Trophoblast cell (in vitro differentiated cells and primary cell): ENCODE results near the gene SRC.
A peak's percentile ranks its signal among the peaks of the same experiment; 100 is the strongest.

Experiments
- DNase-seq, 2 donors: peaks; one replicate each; pipeline ENCODE4 v3.0.0-alpha.2; 2016
- H2AFZ ChIP-seq: 2 replicates; pipeline ENCODE4 v1.6.1; 2013; ENCODE audit warnings: low read length, moderate library complexity, mild to moderate bottlenecking; ENCODE audit not compliant: insufficient read depth, poor library complexity
- H2AK5ac ChIP-seq: 2 replicates; pipeline ENCODE4 v1.6.1; 2013; ENCODE audit warnings: mild to moderate bottlenecking, low read length
- H2BK120ac ChIP-seq: 2 replicates; pipeline ENCODE4 v1.6.1; 2013; ENCODE audit warnings: low read length, mild to moderate bottlenecking, moderate library complexity; ENCODE audit not compliant: insufficient read depth, poor library complexity
- H2BK12ac ChIP-seq: 2 replicates; pipeline ENCODE4 v1.6.1; 2013; ENCODE audit warnings: mild to moderate bottlenecking, low read length, moderate library complexity
- H2BK5ac ChIP-seq: 2 replicates; pipeline ENCODE4 v1.6.1; 2013; ENCODE audit warnings: low read length, low read depth, moderate library complexity, mild to moderate bottlenecking; ENCODE audit not compliant: poor library complexity
- H3K14ac ChIP-seq: 2 replicates; pipeline ENCODE4 v1.6.1; 2013; ENCODE audit warnings: mild to moderate bottlenecking, low read length
- H3K18ac ChIP-seq: 2 replicates; pipeline ENCODE4 v1.6.1; 2013; ENCODE audit warnings: mild to moderate bottlenecking, low read length
- H3K23ac ChIP-seq: 2 replicates; pipeline ENCODE4 v1.6.1; 2013; ENCODE audit warnings: low read length
- H3K27ac ChIP-seq: 2 replicates; pipeline ENCODE4 v1.5.1; 2013; ENCODE audit warnings: low read depth, mild to moderate bottlenecking, inconsistent platforms, low read length, moderate library complexity
- H3K27me3 ChIP-seq: 2 replicates; pipeline ENCODE4 v1.6.1; 2013; ENCODE audit warnings: inconsistent platforms, mild to moderate bottlenecking, low read length, moderate library complexity; ENCODE audit not compliant: insufficient read depth
- H3K36me3 ChIP-seq, 2 experiments: 1 replicate in 1 of 2; 2 replicates in 1 of 2; pipeline ENCODE4 v1.6.1; 2013; ENCODE audit warnings: low read length in 2 of 2, mild to moderate bottlenecking in 2 of 2, moderate library complexity in 1 of 2; ENCODE audit not compliant: insufficient read depth in 2 of 2, control insufficient read depth in 1 of 2
- H3K4ac ChIP-seq: 2 replicates; pipeline ENCODE4 v1.6.1; 2013; ENCODE audit warnings: low read depth, mild to moderate bottlenecking, low read length, moderate library complexity
- H3K4me1 ChIP-seq, 2 experiments: 1 replicate in 1 of 2; 2 replicates in 1 of 2; pipeline ENCODE4 v1.6.1; 2013; ENCODE audit warnings: low read length in 2 of 2, mild to moderate bottlenecking in 2 of 2, moderate library complexity in 1 of 2; ENCODE audit not compliant: insufficient read depth in 2 of 2, control insufficient read depth in 1 of 2
- H3K4me2 ChIP-seq: 2 replicates; pipeline ENCODE4 v1.6.1; 2013; ENCODE audit warnings: inconsistent platforms, mild to moderate bottlenecking, low read length, moderate library complexity
- H3K4me3 ChIP-seq: 2 replicates; pipeline ENCODE4 v1.5.1; 2013; ENCODE audit warnings: mild to moderate bottlenecking, low read depth, low read length, inconsistent platforms
- H3K79me1 ChIP-seq: one replicate; pipeline ENCODE4 v1.6.1; 2013; ENCODE audit warnings: low read length
- H3K79me2 ChIP-seq: 2 replicates; pipeline ENCODE4 v1.6.1; 2013; ENCODE audit warnings: low read length, mild to moderate bottlenecking; ENCODE audit not compliant: control insufficient read depth, insufficient read depth, poor library complexity
- H3K9ac ChIP-seq: 2 replicates; pipeline ENCODE4 v1.6.1; 2013; ENCODE audit warnings: mild to moderate bottlenecking, low read length
- H3K9me3 ChIP-seq: 2 replicates; pipeline ENCODE4 v1.6.1; 2013; ENCODE audit warnings: low read depth, mild to moderate bottlenecking, control low read depth, inconsistent platforms, low read length; ENCODE audit not compliant: insufficient read depth
- H4K12ac ChIP-seq: 2 replicates; pipeline ENCODE4 v1.6.1; 2013; ENCODE audit warnings: low read depth, mild to moderate bottlenecking, low read length, moderate library complexity
- H4K8ac ChIP-seq: 2 replicates; pipeline ENCODE4 v1.6.1; 2013; ENCODE audit warnings: low read depth, mild to moderate bottlenecking, low read length, moderate library complexity
- H4K91ac ChIP-seq: one replicate; pipeline ENCODE4 v1.6.1; 2013; ENCODE audit warnings: low read depth, mild to moderate bottlenecking, low read length, moderate library complexity
- WGBS: extraction: QIAGEN DNeasy Blood & Tissue Kit; methylation state at CpG from one replicate; pipeline ENCODE4 v1.1.7; 2013; ENCODE audit warnings: missing lambda C conversion rate; ENCODE audit not compliant: insufficient read length, insufficient coverage; ENCODE audit errors: extremely low coverage; 5-methylcytosine and 5-hydroxymethylcytosine counted together

Gene SRC

GRCh38 chr20:37315452-37316110, 30.4 kb upstream of the SRC start:
- H3K23ac ChIP-seq: no peak overlapping the region
- H3K9ac ChIP-seq: peak overlapping the region; percentile 13
- no peaks in the 10 kb centered on the region for H3K27me3 ChIP-seq
- peaks cover 86% of the 10 kb centered on the region for H3K79me1 ChIP-seq
- peak overlapping the region; percentile 99 for H3K14ac ChIP-seq
- H3K36me3 ChIP-seq: peaks cover 18% of the 10 kb centered on the region in 2 experiments
- peak overlapping the region; percentile 98 for H3K27ac ChIP-seq
- H2BK120ac ChIP-seq: peak overlapping the region; percentile 100
- peak overlapping the region; percentile 85 for H2AFZ ChIP-seq
- peak in 1 of 2 donors; percentile 57 for DNase-seq
- peak overlapping the region; percentile 100 for H2BK5ac ChIP-seq
- peak overlapping the region; percentile 99 for H2BK12ac ChIP-seq
- peak overlapping the region; percentile 99 for H3K4ac ChIP-seq
- no peaks in the 10 kb centered on the region for H3K9me3 ChIP-seq
- peak overlapping the region; percentile 100 for H2AK5ac ChIP-seq
- no CpG with 5 or more reads among the region's 13 CpGs for WGBS
- peak overlapping the region; percentile 99 for H3K18ac ChIP-seq
- H4K8ac ChIP-seq: peak overlapping the region; percentile 96
- peaks cover 45% of the 10 kb centered on the region for H3K79me2 ChIP-seq
- no peak overlapping the region for H3K4me2 ChIP-seq
- H3K4me1 ChIP-seq: peaks cover 68 to 74% of the 10 kb centered on the region in 2 experiments
- peak overlapping the region; percentile 85 for H4K12ac ChIP-seq
- peak overlapping the region; percentile 100 for H4K91ac ChIP-seq
- H3K4me3 ChIP-seq: no peak overlapping the region

GRCh38 chr20:37316116-37316774, 29.7 kb upstream of the SRC start:
- peak in 1 of 2 donors; percentile 28 for DNase-seq
- H3K14ac ChIP-seq: peak overlapping the region; percentile 99
- H3K4me3 ChIP-seq: no peak overlapping the region
- peak overlapping the region; percentile 99 for H3K18ac ChIP-seq
- H3K4me1 ChIP-seq: peaks cover 62 to 68% of the 10 kb centered on the region in 2 experiments
- H2AFZ ChIP-seq: peak overlapping the region; percentile 85
- H2AK5ac ChIP-seq: peak overlapping the region; percentile 100
- WGBS: no CpG with 5 or more reads among the region's 15 CpGs
- no peaks in the 10 kb centered on the region for H3K27me3 ChIP-seq
- H4K91ac ChIP-seq: peak overlapping the region; percentile 100
- peak overlapping the region; percentile 98 for H3K27ac ChIP-seq
- peaks cover 39% of the 10 kb centered on the region for H3K79me2 ChIP-seq
- peak overlapping the region; percentile 96 for H4K8ac ChIP-seq
- peak overlapping the region; percentile 99 for H2BK12ac ChIP-seq
- no peak overlapping the region for H3K9ac ChIP-seq
- peaks cover 80% of the 10 kb centered on the region for H3K79me1 ChIP-seq
- H4K12ac ChIP-seq: peak overlapping the region; percentile 85
- peak overlapping the region; percentile 100 for H2BK5ac ChIP-seq
- H3K4me2 ChIP-seq: no peak overlapping the region
- H3K9me3 ChIP-seq: no peaks in the 10 kb centered on the region
- peak overlapping the region; percentile 100 for H2BK120ac ChIP-seq
- peaks cover 13 to 18% of the 10 kb centered on the region in 2 experiments for H3K36me3 ChIP-seq
- H3K23ac ChIP-seq: no peak overlapping the region
- H3K4ac ChIP-seq: peak overlapping the region; percentile 99

- WGBS: no CpG with 5 or more reads among the region's 5 CpGs
- H4K91ac ChIP-seq: peak overlapping the region; percentile 100
- H3K27me3 ChIP-seq: no peaks in the 10 kb centered on the region
- peak overlapping the region; percentile 35 for H3K4ac ChIP-seq
- H2BK12ac ChIP-seq: peak overlapping the region; percentile 99
- H3K23ac ChIP-seq: no peak overlapping the region
- peak overlapping the region; percentile 100 for H2AK5ac ChIP-seq
- H3K4me2 ChIP-seq: no peak overlapping the region
- peak overlapping the region; percentile 98 for H3K27ac ChIP-seq
- peaks cover 37% of the 10 kb centered on the region for H3K79me2 ChIP-seq
- peaks cover 60 to 65% of the 10 kb centered on the region in 2 experiments for H3K4me1 ChIP-seq
- no peaks in the 10 kb centered on the region for H3K9me3 ChIP-seq
- peak overlapping the region; percentile 100 for H2BK120ac ChIP-seq
- no peak overlapping the region for H2AFZ ChIP-seq
- H3K18ac ChIP-seq: peak overlapping the region; percentile 99
- H3K14ac ChIP-seq: peak overlapping the region; percentile 99
- peak overlapping the region; percentile 6 for H4K12ac ChIP-seq
- peak overlapping the region; percentile 100 for H2BK5ac ChIP-seq
- peaks cover 13 to 18% of the 10 kb centered on the region in 2 experiments for H3K36me3 ChIP-seq
- H3K9ac ChIP-seq: no peak overlapping the region
- H4K8ac ChIP-seq: peak overlapping the region; percentile 96
- peaks cover 78% of the 10 kb centered on the region for H3K79me1 ChIP-seq
- DNase-seq: no peak
- no peak overlapping the region for H3K4me3 ChIP-seq
These were observed 29.2 kb upstream of the SRC start for GRCh38 chr20:37316775-37317170.

- peak overlapping the region; percentile 99 for H2BK12ac ChIP-seq
- peak overlapping the region; percentile 100 for H2BK5ac ChIP-seq
- H4K91ac ChIP-seq: peak overlapping the region; percentile 100
- no peaks in the 10 kb centered on the region for H3K9me3 ChIP-seq
- peak overlapping the region; percentile 99 for H3K14ac ChIP-seq
- no peak overlapping the region for H3K4me2 ChIP-seq
- no peak overlapping the region for H3K23ac ChIP-seq
- peak overlapping the region; percentile 65 for H2AK5ac ChIP-seq
- H3K9ac ChIP-seq: no peak overlapping the region
- peak overlapping the region; percentile 98 for H3K27ac ChIP-seq
- peaks cover 56 to 60% of the 10 kb centered on the region in 2 experiments for H3K4me1 ChIP-seq
- no CpG with 5 or more reads among the region's 6 CpGs for WGBS
- no peak overlapping the region for H2AFZ ChIP-seq
- H3K79me2 ChIP-seq: peaks cover 36% of the 10 kb centered on the region
- peak overlapping the region; percentile 100 for H2BK120ac ChIP-seq
- peak overlapping the region; percentile 99 for H3K18ac ChIP-seq
- peak overlapping the region; percentile 6 for H4K12ac ChIP-seq
- H3K4me3 ChIP-seq: no peak overlapping the region
- peak overlapping the region; percentile 96 for H4K8ac ChIP-seq
- DNase-seq: no peak
- H3K36me3 ChIP-seq: peaks cover 16 to 18% of the 10 kb centered on the region in 2 experiments
- peaks cover 73% of the 10 kb centered on the region for H3K79me1 ChIP-seq
- H3K4ac ChIP-seq: peak overlapping the region; percentile 35
- H3K27me3 ChIP-seq: no peaks in the 10 kb centered on the region
These were observed 28.6 kb upstream of the SRC start for GRCh38 chr20:37317316-37317715.
